NB4 (cell line): Measurements from ENCODE around the gene MYRF.

Source experiments
- DNase-seq: peaks from one replicate; pipeline ENCODE4 v3.0.0; 2010; ENCODE audit warnings: low read depth
- H3K4me3 ChIP-seq: one replicate; pipeline ENCODE4 v1.5.1; 2011; ENCODE audit warnings: mild to moderate bottlenecking, low read depth, low read length, moderate library complexity
- MYC ChIP-seq: IDR thresholded peaks from 2 replicates; pipeline ENCODE4 v1.6.1; 2011; ENCODE audit warnings: low read depth, low read length
- POLR2A ChIP-seq: IDR thresholded peaks from 2 replicates; pipeline ENCODE4 v1.6.1; 2011; ENCODE audit warnings: mild to moderate bottlenecking; ENCODE audit not compliant: insufficient read length; ENCODE audit errors: extremely low read depth
- TF ChIP-seq, protein P1 (sequence below): IDR thresholded peaks from 2 replicates; pipeline ENCODE4 v1.6.1; 2011; ENCODE audit warnings: low read depth, low read length
- TF ChIP-seq, protein P2 (sequence below): IDR thresholded peaks from one replicate; pipeline ENCODE4 v1.5.1; 2012; ENCODE audit warnings: low read depth, low read length

The MYRF gene

DNA sequence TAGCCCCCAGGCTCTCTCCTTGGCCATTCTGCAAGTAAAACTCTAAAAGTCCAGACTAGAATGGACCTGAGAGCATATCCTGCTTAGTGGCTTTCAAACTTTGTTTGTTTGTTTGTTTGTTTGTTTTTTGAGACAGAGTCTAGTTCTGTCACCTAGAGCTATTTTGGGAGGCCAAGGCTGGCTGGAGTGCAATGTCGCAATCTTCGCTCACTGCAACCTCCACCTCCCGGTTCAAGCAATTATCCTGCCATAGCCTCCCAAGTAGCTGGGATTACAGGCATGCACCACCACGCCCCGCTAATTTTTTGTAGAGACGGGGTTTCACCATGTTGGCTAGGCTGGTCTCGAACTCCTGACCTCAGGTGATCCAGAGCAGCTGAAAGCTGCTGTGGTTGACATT lies 43.3 kb upstream of the MYRF start:
- DNase-seq = no peak
- TF ChIP-seq, protein P1, sequence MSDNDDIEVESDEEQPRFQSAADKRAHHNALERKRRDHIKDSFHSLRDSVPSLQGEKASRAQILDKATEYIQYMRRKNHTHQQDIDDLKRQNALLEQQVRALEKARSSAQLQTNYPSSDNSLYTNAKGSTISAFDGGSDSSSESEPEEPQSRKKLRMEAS = no peak
- TF ChIP-seq MYC = no peak
- no peak overlapping the region for H3K4me3 ChIP-seq

- TF ChIP-seq POLR2A (no peak), MYC (no peak)
- TF ChIP-seq, protein P1 = no peak
- TF ChIP-seq, protein P2, sequence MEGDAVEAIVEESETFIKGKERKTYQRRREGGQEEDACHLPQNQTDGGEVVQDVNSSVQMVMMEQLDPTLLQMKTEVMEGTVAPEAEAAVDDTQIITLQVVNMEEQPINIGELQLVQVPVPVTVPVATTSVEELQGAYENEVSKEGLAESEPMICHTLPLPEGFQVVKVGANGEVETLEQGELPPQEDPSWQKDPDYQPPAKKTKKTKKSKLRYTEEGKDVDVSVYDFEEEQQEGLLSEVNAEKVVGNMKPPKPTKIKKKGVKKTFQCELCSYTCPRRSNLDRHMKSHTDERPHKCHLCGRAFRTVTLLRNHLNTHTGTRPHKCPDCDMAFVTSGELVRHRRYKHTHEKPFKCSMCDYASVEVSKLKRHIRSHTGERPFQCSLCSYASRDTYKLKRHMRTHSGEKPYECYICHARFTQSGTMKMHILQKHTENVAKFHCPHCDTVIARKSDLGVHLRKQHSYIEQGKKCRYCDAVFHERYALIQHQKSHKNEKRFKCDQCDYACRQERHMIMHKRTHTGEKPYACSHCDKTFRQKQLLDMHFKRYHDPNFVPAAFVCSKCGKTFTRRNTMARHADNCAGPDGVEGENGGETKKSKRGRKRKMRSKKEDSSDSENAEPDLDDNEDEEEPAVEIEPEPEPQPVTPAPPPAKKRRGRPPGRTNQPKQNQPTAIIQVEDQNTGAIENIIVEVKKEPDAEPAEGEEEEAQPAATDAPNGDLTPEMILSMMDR = no peak
- no peak overlapping the region for H3K4me3 ChIP-seq
- DNase-seq = peak; percentile 49
These were observed 42.9 kb upstream of the MYRF start for GRCh38 chr11:61709572-61709971.

DNA sequence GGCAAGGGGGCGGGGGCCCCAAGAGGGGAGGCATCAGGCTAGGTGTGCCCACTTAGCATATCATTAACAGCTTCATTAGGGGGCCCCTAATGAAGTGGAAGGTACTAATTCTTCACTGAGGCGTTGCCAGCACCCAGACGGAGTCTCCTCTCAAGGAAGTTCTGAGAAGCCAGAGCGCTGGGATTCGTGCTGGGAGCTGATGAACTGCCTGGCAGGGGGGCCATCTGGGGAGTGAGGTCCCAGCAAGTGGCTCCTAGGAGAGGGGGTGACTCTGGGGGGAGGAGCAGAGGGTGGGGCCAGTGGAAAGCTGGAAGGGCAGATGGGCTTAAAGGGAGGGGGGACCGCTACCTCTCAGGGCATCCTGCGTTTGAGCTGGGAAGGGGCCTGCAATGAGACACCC lies 42.4 kb upstream of the MYRF start:
- no peak for DNase-seq
- H3K4me3 ChIP-seq = no peak overlapping the region
- no peak for TF ChIP-seq POLR2A
- no peak for TF ChIP-seq MYC
- TF ChIP-seq, protein P1 = no peak
- TF ChIP-seq, protein P2 = no peak

GRCh38 chr11:61711037-61711436 lies 41.4 kb upstream of the MYRF start:
- DNase-seq = no peak
- H3K4me3 ChIP-seq = no peak overlapping the region
- TF ChIP-seq, protein P2 = no peak
- TF ChIP-seq MYC (no peak), POLR2A (no peak)
- TF ChIP-seq, protein P1 = no peak

DNA sequence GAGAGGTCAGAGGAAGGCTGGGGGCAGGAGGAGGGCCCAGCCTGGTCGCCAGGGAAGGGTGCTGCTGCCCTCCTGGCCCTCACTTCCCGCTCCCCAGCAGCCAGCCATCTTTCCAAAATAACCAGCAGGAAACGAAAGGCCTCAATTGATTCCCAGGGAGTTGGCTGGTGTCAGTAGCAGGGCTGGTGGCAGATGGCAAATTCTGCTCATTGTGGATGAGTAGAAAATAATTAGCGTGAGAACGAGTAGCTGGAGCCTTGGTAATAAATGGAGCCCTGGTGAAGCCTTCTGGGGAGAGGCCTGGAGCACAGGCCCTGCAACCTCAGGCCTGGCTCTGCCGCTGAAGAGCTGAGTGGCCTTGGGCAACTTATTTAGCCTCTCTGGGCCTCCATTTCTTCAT lies 40.9 kb upstream of the MYRF start:
- TF ChIP-seq, protein P2 = no peak
- TF ChIP-seq MYC (no peak), POLR2A (no peak)
- no peak for DNase-seq
- H3K4me3 ChIP-seq = no peak overlapping the region

DNA sequence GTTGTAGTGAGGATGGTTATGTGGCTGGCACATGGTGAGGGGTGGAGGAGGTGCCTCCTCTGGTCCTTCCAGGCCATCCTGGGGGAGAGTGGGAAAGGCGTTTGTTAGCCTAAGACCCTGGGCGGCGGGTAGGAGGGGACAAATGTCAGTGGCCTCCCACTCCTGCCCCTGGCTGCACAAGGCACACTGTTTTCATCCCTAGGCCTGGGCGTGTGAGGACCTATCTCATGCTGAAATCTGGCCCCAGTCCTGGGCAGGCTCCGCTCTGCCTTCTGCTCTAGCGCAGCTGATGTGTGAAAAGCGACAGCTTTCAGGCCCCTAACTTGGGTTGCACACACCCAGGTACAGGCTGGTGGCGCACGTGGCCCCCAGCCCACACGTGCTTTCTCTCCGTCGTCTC lies 40.1 kb upstream of the MYRF start:
- TF ChIP-seq POLR2A (no peak), MYC (no peak)
- TF ChIP-seq, protein P1 = no peak
- TF ChIP-seq, protein P2 = no peak
- DNase-seq = no peak
- no peak overlapping the region for H3K4me3 ChIP-seq
